ENCODE measurements around the gene DOCK9.
A peak's percentile ranks its signal among the peaks of the same experiment; 100 is the strongest.
"Not testable (repeated sequence)": the region's sequence is repeated elsewhere in the genome, so short reads cannot be mapped to it uniquely, and the experiment has no call there.

Gene DOCK9

DNA sequence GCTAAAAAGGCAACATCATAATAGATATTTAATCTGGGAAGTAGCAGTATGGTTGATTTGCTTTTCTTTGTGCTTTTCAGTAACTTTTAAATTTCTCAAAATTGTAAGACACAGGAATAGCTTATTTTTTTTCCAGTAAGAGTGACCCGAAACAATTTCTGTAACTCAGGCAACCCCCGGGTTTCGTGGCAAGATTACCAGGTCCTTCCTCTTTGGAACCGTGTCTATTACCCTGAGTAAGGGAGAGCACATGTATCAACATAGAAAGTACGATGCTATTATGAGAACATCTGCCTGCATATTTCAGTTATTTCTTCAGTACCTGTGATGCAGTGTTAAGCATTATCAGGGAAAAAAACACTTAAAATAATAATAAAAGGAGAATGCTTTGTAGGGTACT is 64.1 kb downstream of the DOCK9 start:
- DNase-seq, result peak; percentile 25 to 31

DNA sequence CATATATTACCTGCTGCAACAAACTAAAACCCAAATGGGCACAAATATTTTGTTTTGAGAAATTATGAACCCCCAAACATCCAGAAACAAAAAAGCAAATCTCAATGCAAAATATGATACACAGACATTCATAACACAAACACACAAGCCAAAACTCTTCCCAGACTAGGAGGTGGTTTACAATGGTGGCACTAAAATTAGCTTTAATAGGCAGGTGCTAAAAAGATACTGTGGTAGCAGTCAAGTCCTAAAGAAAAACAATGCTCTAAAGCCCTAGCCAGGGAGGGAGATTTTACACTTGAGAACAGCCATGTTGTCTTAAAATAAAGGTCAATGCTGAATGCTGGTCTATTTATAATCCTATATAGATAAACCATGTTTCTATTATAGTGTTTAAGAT is 65.0 kb downstream of the DOCK9 start:
- DNase-seq, result no peak

DNA sequence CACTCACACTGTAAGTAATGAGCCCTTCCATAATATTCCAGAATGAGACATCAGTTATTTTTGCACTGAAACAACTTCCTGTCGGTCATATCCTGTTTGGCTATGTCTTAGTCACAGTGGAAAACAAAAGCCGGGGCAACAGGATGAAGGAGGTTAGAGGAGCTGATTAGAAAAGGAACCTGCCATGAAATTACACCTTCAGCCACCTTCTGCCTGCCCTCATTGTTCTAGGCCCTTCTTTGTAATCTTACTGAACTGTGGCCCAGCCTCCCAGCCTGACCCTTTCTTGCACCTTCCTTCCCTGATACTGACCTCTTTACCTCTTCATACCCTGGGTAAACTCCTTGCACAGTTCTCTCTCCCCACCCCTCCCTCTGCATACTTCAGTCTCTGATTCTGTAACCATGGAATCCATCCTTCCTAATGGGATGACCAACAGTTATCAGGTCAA is 67.3 kb downstream of the DOCK9 start:
- DNase-seq, result peak; percentile 43 to 46

DNA sequence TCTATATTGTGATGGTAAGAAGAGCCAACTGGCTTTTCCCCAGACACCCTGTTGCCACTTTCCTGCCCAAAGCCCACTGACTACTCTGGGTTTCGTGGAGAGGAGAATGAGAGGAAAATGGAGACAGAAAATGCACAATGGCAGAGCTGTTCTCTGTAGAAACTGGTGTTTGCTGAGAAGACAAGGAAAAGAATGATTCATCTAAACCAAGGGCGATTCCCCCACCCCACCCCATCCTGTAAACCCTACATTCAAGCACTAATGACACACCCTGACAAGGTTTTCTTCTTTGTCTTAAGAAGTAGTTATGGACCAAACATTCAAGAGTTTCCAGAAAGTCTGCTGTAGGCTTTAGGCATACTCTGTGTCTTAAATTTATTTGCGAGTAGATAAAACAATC is 68.8 kb downstream of the DOCK9 start:
- DNase-seq, result no peak

DNA sequence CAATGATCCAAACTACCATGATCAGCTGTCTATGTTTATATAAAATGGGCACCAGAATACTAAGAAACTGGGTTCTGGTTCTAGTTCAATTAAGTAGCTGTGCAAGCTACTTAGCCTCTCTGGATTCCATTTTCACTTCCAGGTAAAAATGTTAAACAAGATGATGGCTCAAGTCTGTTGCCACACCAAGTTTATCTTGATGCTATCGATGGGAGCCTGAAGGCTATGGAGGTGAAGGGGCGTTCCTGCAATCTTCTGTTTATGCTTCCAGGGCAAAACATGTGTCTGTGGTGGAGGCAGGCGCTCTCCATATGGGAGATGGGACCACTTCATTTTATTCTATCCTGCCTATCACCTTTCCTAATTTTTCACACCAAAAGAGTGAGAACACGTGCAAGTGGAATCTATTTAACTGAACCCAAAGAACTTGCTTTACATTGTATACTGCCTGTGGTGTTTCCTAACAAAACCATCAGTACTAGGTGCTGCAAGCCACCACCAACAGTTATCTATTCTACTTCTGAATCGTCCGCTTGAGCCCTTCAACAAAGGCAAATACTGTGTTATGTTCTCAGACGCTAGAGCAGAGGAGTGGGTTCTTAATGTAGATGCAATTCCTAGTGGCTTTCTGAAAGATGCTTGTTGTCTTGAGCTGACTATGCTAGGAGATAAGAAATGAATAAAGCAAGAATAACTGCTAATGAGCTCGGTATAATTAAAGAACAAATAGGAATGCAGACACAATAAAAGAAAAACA is 70.9 kb downstream of the DOCK9 start:
- no peak for DNase-seq

DNA sequence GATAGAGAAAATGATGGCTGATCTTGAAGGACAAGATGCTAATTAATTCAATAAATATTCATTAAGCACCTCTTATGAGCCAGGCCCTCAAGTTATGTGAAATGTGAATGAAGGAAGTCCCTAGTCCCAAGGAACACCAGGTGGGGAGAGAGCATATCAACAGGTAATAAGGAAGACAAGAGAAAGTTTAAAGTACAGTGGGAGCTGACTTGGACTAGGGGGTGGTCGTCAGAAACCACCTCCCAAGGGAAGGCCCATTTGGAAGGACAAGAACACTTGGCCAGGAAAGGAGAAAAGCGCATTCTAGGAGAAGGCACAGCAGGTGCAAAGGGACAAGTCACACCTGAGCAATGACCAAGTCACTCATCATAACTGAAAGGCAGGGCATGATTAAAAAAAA is 72.7 kb downstream of the DOCK9 start:
- no peak for DNase-seq

DNA sequence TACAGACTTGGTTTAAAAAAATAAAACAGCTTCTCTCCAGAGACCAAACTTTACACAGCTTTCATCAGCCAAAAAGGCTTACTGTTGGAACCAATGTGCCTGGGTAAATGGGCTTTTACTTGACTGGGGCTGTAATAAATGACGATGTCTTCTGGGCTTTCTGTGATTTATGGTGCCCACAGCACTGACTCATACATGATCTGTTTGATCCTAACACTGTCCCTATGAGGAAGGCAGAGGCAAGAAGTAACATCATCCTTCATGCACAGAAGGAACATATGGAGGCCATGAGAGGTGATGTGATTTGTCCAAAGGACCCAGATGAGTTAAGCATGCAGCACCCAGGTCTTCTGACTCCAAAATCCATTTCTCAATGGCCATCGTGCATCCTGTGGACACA is 77.4 kb downstream of the DOCK9 start:
- DNase-seq, result no peak

DNA sequence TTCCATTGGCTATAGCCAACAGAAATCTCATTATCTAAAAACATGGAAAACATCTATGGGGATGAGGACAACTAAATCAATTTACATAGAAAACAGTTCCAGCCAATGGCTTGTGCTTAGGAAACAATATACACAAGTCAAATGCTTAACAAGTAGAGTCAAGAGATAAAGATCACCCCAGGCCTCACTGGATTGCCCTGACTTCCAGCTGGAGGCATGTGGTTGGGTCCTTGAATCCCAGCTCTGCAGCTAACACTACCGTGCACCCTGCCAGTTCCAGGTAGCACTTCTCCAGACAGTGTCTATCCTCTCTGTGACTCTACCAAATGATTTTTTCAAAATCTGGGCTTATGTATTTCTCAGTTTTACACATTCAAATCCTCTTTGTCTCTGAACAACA is 80.2 kb downstream of the DOCK9 start:
- no peak for DNase-seq

DNA sequence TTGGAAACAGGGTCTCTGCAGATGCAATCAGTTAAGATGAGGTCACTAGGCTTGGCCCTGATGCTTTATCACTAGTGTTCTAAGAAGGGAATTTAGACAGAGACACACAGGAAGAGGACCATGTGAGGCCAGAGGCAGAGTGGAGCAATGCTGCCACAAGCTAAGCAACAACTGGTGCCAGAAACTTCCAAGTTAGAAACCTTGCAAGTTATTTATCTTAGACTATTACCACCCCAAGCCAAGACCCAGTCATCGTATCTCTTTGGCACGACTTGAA is 81.1 kb downstream of the DOCK9 start:
- no peak for DNase-seq

DNA sequence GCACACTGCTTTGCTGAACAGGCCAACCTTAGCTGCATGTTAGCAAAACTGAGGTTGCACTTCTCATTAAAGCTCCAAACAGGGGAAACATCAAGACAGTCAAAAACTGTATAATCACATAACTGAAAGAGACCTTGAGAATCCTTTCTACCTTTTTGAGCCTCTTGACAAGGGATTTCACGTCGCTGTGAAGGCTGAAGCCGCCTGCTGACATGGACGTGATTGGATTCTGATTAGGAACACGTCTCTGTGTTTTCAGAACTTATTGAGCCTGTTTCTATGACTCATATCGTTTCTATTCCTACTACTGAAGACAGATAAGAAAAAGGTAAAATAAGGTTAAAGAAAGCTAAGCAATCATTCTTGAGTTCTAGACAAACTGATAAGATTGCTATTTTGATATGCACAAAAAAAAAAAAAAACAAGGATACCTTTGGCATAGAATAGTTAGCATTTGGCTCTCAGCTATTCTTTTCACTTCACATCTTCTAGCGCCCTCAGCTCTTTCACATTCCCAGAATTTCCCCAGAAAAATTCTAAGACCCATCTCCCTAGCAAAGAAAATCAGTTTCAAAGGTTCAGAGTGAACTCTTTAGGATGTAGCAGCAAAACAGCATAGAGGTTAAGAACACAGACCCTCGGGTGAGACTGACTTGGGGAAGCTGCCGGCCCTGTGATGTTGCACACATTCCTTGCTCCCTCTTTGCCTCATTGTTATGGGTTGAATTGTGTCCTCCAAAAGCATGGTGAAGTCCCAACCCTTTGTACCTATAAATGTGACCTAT is 81.6 kb downstream of the DOCK9 start:
- no peak for DNase-seq

DNA sequence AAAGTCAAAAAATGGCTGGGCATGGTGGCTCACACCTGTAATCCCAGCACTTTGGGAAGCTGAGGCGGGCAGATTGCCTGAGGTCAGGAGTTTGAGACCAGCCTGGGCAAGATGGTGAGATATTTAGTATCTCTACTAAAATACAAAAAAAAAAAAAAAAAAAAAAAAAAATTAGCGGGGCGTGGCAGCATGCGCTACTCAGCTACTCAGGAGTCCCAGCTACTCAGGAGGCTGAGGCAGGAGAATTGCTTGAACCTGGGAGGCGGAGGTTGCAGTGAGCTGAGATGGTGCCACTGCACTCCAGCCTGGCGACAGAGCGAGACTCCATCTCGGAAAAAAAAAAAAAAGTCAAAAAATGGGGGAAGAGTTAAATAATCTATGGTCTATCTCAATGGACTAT is 83.0 kb downstream of the DOCK9 start:
- not testable (repeated sequence) for DNase-seq

DNA sequence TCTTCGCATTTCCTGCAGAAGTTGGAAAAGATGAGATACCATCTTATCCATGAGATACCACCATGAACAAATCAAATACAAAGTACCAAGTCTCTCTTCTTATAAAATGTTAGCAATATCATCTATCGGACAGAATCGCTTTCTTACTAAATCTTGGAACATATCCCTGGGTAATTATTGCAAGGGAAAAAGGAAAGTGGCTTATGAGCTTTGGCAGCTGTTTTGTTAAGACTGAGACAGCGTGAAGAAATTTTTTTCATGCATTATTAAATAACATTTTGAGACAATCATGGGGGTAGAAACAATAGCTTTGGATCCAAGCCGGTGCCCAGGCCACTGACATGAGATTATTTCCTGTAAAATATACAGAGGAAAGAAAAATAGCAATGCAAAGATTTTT is 84.5 kb downstream of the DOCK9 start:
- DNase-seq, result no peak

DNA sequence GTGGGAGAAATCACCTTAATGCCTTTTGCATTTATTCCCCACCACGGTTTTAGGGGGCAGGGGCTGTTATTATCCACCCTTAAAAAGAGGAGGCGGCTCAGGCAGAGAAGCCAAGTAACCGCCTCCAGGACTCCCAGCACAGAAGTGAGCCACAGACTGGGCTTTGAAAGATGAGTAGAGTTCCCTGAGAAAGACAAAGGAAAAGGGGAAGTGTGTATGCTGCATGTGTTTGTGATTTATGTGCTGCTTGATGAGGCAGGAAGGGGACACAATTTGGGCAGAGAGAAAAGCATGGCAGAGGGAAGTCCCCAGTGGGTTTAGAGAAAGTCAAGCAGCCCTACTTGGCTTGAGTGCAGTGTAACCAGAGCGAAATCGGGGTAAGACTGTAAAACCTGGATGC is 85.0 kb downstream of the DOCK9 start:
- peak in 1 of 2 donors; percentile 2 for DNase-seq

DNA sequence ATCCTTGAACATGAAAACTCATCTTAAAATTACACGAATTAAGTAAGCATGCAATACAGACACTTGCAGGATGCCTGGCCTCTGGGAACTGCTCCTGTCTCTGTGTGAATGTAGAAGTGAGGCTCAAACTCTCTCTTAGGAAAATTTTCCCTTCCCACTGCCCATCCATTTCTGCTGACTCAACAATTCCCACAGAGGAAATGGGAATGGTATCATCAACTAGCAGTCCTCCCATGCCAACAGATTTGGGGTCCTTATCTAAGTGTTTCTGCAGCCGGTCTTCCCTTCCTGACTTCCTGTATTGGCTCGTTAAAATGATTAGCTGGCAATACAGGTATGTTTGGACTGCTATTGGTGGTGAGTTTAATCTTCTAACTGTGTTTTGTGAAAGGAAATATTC is 85.8 kb downstream of the DOCK9 start:
- no peak for DNase-seq

DNA sequence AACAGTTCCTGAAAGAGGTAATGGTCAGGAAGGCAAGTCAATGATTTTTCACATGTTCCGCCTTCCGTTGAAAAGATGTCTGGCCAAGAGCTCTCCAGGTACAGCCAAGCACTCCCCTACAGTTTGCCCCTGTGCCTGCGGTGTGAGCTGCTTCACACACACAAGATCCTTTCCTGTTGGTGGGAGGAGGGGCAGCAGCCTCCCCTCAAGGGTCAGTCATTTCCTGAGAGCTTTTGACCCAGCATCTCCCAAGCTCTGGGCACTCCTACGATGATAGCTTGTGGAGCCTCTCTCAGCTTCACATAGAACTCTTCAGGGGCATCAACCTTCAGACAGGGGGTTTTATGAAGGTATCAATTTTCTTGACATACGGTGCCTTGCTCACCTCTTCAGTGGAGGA is 86.9 kb downstream of the DOCK9 start:
- no peak for DNase-seq

DNA sequence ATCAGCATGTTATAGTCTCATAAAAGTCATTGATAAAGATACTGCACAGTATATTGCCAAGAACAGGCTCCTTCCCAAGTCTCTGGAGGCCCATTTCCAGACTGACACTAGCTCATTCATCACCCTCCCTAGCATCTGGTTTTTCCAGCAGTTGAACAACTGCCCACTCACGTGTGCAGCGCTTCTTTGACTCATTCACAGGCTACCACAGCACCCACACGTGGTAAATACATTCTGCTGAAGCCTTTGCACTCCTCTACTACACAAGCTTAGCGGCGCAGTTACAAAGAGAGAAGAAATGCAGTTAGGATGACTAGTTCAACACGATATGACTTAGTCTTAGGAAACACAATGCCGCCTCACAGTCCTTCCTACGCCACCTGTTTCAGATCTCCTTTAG is 87.7 kb downstream of the DOCK9 start:
- peak; percentile 25 to 55 for DNase-seq

DNA sequence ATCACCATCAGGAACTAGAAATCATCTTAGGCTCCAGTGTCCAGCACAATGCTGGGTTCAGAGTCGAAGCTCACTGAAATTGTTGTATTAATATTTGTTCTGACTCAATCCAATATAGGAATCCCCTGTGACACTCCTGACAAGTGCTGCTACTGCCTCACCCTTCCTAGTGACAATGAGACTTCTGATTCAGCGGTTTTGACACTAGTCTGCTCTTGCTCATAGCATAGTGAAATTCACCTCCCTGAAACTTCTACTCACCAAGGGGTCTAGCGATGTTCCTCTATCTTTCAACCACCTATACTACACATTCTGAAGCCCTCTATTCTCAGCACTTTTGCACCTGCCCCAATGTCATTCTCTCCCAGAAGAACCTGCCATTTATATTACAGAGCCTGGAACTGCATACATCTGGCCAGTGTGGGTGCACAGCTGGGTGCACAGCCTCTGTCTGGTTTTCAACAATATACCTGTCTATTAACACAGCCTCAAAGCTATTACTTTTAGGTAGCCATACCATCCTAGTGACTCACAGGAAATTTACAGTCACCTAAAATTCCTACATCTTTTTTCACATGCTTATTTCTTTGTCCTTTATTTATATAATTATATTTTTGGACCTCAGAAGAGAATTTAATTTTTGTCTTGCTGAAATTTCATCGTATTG is 88.3 kb downstream of the DOCK9 start:
- no peak for DNase-seq

DNA sequence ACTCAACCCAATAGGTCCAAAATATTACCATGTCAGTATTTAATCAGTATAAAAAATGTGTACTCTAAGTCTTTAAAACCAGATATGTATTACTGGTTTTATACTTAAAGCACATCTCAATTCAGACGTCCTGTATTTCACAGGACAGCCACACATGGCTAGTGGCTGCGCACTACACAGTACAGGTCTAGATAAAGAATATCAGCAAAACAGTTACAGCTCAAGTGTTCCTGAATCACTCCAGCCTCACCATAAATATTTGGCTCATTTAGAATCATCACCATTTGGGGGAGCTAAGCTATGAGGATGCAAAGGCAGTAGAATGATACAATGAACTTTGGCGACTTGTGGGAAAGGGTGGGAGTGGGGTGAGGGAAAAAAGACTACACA is 89.0 kb downstream of the DOCK9 start:
- no peak for DNase-seq

DNA sequence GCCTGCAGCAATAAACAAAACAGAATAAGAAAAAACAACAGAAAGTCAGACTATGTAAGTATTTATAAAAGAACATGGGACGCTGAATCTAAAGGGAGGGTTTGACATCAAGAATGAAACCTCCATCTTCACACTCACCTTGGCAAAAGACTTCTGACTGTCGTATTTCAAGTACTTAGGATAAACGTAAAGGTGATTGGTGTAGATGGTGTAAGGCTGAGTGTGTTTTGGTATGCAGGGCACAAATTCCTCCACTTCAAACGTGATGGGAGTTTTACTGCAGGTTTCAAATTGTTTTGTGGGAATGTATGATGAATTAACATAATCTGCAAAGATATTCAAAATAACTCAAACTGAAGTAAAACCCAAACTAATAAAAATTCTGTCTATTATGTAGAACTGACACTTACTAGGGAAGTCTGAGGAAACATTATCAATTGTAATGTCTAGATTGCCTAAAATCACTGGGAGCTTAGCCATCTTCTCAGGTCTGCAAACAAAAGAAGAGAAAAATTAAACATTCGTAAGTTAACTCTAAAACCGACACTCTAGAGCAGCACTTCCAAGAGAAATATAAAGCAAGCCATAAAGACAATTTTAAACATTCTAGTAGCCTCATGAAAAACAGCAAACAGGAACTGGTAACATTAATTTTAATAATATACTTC is 89.5 kb downstream of the DOCK9 start:
- no peak for DNase-seq

DNA sequence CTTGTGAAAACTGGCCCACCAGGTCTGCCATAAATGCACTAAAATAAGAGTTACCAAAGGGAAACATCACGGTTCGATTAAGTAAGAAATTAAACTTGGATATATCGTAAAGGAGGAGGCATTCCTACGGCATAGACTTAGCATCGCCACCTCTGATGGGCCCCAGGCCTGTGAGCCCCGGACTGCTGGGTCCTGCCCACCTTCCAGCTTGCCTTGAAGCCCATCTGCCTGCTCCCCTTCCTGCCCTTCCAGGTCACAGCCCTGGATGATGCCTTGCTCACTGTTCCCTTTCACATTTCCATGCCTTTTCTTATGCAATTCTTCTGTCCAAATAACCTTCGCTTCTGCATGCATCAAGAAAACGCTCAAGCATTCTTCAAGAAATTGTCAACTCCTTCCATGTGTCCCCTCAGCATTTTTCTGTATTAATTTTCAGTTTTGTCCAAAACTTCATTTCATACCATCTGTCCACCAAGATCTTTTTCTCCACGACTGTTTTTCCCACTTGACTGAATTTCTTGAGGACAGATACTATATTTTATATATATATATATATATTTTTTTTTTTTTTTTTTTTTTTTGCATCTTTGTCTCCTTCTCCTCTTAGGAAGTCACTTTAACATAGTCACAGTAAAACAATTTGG is 91.2 kb downstream of the DOCK9 start:
- DNase-seq, result no peak

DNA sequence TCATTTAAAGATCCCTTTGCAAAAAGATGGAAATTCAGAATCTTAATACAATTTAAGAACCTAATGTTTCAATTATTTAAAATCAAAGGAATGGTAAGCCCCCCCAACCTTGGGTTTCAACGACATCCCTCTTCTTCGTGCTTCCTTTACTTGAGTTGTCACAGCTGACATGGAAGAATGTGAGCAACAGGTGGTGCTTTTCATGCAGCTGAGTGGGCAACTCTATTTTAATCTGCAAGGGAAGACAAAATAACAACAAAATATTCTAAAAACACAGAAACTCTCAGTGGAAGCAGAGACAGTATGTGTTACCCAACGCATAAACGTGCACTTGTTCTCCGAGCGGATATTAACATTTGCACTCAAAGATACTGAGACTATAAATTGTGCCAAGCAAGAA is 92.3 kb downstream of the DOCK9 start:
- DNase-seq, result no peak

DNA sequence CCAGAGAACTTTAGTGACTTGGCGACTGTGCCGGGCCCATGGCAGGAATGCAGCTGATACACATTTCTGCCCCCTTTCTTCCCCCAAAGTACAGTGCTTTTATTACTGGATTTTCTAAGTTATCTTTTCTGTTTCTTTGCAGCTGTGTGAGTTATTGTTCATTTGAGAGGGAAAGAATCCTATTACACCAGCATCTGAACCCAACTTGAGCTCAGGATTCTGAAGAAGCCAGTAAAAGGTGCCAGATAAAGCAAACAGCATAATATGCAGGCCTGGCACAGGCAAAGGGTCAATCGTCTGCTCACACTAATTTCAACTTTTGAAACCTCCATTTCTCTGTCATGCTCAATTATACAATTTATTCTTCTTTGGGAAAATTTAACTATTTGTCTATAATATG is 93.9 kb downstream of the DOCK9 start:
- DNase-seq, result no peak

DNA sequence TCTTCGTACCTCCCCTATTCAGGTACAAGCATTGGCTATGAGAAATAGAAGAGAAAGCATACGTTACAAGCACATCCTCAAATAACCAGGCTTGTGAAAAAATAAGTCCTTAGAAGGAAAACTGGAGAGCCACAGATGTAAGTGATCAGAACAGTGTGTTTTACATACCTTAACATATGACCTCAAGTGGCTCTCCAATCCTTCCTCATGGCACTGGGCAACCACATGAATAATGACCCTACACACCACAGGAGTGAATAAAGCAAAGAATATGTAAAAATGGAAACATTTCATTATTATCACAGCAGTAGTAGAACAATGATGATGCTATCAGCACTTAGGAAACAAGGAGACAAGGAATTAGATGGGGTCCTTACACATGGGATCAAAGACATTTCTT is 96.5 kb downstream of the DOCK9 start:
- no peak for DNase-seq

Measured in inflammatory macrophage treated with lipopolysaccharide for 1 hour (primary cell).